BE2C (cell line): ENCODE results near the gene NOS3.

Experiments used
- DNase-seq: peaks from one replicate; pipeline ENCODE4 v3.0.0-alpha.2; 2020
- H3K27me3 ChIP-seq: fragments of 250-450 bp; sonication (Bioruptor Pico); 2 replicates; pipeline ENCODE4 v1.5.1; 2020; ENCODE audit warnings: mild to moderate bottlenecking
- H3K36me3 ChIP-seq: fragments of 250-450 bp; sonication (Bioruptor Pico); 2 replicates; pipeline ENCODE4 v1.5.1; 2020; ENCODE audit warnings: mild to moderate bottlenecking
- H3K4me1 ChIP-seq: fragments of 250-450 bp; sonication (Bioruptor Pico); 2 replicates; pipeline ENCODE4 v1.5.1; 2020
- H3K4me3 ChIP-seq: 2 replicates; pipeline ENCODE4 v1.5.1; 2011; ENCODE audit warnings: low read depth, low read length
- H3K9me3 ChIP-seq: fragments of 250-450 bp; sonication (Bioruptor Pico); 2 replicates; pipeline ENCODE4 v1.5.1; 2020
- CTCF ChIP-seq: IDR thresholded peaks from 2 replicates; pipeline ENCODE4 v1.5.1; 2012; ENCODE audit warnings: mild to moderate bottlenecking, low read depth, low read length

NOS3 gene

GRCh38 chr7:150962553-150963399, 28.0 kb upstream of the NOS3 start:
- Histone ChIP-seq H3K4me1 (peaks cover 68% of the 10 kb centered on the region), H3K9me3 (no peaks in the 10 kb centered on the region), H3K36me3 (peaks cover 14% of the 10 kb centered on the region), H3K27me3 (no peaks in the 10 kb centered on the region), H3K4me3 (no peak overlapping the region)
- TF ChIP-seq CTCF: peak; percentile 96
- DNase-seq: peak; percentile 89

DNA sequence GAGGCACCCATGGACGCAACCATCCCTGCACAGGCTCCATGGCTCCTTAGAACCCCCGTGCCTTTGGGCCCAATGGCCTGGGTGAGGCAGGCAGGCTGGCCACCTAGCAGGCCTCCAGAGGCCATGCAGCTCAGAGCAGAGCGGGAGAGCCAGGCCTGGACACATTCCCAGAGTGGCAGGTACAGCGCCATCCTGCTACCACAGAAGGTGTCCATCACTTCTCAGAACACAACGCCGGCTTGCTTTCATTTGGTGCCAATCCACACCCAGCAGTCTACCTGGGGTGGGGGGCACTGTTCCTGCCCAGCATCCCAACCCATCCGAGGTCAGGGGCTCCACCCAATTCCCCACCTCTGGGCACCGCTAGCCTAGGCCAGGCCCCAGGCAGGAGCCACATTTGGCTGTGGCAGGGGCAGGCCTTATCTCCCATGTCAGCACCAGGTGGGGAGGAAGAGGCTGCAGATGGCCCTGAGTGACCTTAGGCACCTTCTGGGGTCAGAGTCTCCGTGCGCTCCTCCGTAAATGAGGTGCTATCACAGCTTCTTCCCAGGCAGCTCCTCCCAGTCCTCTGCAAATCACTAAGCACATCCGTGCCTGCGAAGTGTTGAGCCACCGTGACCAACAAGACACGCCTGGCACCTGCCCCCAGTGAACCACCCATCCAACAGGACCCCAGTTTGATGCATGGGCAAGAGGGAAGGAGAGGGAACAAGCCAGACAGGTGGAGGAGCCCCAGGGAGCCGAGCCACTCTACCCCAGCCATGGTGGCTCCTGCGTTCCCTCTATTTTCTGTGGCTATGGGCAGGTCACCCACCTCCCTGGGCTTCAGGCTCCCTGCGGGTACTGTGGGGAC, 26.9 kb upstream of the NOS3 start:
- peaks cover 68% of the 10 kb centered on the region for H3K4me1 ChIP-seq

DNA sequence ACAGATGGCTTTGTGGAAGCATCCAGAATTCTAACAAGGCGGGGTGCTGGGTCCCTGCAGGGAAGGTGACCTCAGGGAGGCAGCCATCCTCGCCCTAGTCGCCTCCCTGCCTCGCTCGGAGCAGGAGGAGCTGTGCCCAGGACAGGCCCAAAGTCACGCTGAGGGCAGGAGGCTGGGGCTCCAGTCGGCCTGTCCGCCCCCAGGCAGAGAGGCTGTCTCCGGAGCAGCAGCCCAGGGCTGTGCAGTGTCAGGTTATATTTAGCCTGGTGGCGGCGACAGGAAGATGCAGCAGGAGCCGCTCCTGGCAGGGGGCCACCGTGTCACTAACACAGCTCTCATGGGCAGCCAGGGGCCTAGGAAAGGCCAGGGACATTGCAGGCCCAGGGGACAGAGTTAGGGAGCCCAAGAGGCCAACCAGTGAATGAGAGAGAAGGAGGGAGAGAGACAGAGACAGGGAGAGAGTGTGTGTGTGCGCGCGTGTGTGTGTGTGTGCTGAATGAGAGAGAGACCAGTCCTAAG, 26.2 kb upstream of the NOS3 start:
- no peak overlapping the region for H3K4me3 ChIP-seq
- TF ChIP-seq CTCF: peak; percentile 31
- peaks cover 72% of the 10 kb centered on the region for H3K4me1 ChIP-seq
- 0 out of 2 replicates have a peak, but pooled peaks cover 5% of the 10 kb centered on the region for H3K36me3 ChIP-seq
- H3K9me3 ChIP-seq: no peaks in the 10 kb centered on the region
- H3K27me3 ChIP-seq: no peaks in the 10 kb centered on the region
- DNase-seq: peak; percentile 97

More for the DNA sequence above, 26.9 kb upstream of the NOS3 start:
- Histone ChIP-seq H3K36me3 (peaks cover 10% of the 10 kb centered on the region), H3K9me3 (no peaks in the 10 kb centered on the region), H3K4me3 (no peak overlapping the region), H3K27me3 (no peaks in the 10 kb centered on the region)
- no peak for TF ChIP-seq CTCF
- no peak for DNase-seq

DNA sequence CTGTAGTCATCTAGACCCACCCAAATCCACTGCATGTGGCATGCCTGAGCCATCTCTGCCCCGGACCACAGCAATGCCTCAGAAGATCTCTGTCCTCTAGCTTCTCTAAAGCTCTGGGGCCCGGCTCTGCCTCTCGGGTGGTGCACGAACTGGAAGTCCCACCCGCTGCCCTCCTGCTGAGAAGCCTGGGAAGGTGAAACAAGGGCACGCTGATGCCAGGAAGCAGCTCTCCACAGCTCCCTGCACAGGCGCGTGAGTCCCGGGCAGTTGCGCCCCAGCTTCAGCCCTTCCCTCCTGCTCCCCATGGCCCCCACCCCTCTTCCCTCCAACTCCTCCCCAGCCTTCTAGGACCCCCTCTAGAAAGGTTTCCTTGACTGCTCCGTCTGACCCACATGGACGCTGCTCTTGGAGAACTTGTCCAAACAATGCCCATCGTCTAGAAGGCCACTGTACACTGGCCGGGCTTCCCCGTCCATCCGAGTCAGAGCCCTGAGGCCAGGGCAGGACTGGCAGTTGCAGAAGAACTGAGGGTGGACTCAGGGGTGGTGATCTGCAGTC, 25.5 kb upstream of the NOS3 start:
- peaks cover 6% of the 10 kb centered on the region for H3K36me3 ChIP-seq
- no peak for TF ChIP-seq CTCF
- no peaks in the 10 kb centered on the region for H3K27me3 ChIP-seq
- H3K4me1 ChIP-seq: peaks cover 72% of the 10 kb centered on the region
- no peak overlapping the region for H3K4me3 ChIP-seq
- DNase-seq: no peak
- no peaks in the 10 kb centered on the region for H3K9me3 ChIP-seq

GRCh38 chr7:150966002-150966401, 24.8 kb upstream of the NOS3 start:
- Histone ChIP-seq H3K27me3 (no peaks in the 10 kb centered on the region), H3K9me3 (no peaks in the 10 kb centered on the region), H3K36me3 (peaks cover 9% of the 10 kb centered on the region), H3K4me3 (no peak overlapping the region), H3K4me1 (peaks cover 75% of the 10 kb centered on the region)
- TF ChIP-seq CTCF: peak; percentile 73
- DNase-seq: peak; percentile 73
